HG03280 (cell line): Measurements from ENCODE around the gene APP.

ENCODE experiments used
- ATAC-seq: cut with Tn5 transposase; IDR thresholded peaks from one replicate; pipeline ENCODE4 v1.9.1; 2021; ENCODE audit warnings: mild to moderate bottlenecking, moderate library complexity; ENCODE audit not compliant: unreplicated experiment

The APP gene

GRCh38 chr21:25842925-25843324, 327.6 kb downstream of the APP start:
- no peak for ATAC-seq

DNA sequence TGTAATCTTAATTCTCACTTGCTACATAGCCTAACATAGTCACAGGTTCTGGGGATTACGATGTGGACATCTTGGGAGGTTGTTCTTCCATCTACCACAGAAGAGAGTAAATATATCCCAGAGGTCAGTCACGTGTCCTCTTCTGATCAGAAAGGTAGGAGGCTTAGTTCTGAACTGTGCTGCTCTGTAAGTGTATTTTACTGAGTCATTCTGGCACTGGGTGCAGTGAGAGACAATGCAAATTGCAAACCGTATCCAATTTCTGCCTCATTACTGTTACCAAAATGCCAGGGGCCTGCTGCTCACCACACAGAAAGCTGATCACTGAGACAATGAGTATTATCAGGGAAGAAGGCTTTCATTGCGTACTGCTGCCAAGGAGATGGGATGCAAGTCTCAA, 331.8 kb downstream of the APP start:
- no peak for ATAC-seq

DNA sequence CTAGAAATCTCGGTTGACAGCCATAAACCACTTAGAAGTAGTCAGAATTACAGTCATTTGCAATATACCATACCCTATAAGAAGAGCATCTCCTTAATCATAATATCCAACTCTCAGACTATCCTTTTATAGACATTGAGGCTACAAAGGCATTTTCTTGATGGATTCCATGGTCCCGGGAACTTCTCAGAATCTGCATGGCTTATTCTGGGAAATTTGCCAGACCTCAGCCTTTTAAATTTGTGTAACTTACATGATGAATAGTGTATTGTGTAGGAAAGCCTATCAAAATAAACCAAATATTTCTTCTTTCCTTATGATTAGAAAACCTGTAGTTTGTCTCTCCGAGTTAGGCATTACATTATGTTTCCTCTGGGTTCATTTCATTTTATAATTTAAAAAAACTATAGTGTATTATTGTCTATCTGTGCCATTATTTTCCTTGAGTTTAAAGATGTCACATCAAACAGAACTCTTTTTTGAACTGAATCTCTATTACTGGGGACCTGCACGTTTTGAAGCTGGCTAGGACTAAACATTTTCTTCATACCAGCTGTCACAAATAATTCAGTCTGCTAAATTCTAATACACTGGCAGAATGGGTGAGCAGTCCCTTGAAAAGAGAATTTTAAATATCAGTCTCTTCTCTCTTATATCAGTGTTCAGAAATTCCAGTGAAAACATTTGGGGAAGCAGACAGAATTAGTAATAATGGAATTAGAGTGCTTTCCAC, 332.9 kb downstream of the APP start:
- no peak for ATAC-seq

- ATAC-seq, result no peak
Measured at GRCh38 chr21:25836396-25836795, 334.2 kb downstream of the APP start.

GRCh38 chr21:25834381-25834780, 336.2 kb downstream of the APP start:
- ATAC-seq, result no peak

DNA sequence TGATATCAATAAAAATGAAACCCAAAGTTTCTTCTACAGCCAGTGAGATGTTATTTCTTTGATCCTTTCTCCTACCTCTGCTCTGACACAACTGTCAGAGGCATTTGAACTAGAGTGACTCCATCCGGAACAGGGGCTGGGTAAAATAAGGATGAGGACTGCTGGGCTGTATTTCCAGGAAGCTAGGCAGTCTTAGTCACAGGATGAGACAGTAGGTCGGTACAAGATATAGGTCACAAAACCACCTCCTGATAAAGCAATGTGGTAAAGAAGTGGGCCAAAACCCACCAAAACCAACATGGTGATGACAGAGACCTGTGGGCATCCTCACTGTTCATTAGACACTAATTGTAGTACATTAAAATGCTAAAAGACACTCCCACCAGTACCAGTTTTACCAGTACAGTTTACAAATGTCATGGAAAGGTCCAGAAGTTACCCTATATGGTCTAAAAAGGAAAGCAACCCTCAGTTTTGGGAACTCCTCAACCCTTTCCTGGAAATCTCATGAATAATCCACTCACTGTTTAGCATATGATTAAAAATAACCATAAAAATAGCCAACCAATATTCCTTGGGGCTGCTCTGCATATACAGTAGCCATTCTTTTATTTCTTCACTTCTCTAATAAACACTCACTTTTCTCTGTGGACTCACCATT, 339.1 kb downstream of the APP start:
- ATAC-seq, result no peak
